ENCODE results near the gene ADAMTS3. TPM values are rescaled to one million over a fixed set of nuclear protein-coding genes. Genes with fewer than 3 reads are reported as not detected.
A peak's percentile ranks its signal among the peaks of the same experiment; 100 is the strongest.

ADAMTS3 gene
- total and polyA plus RNA-seq, 2 experiments from 2014 or later: 1.2 to 3.7 TPM

DNA sequence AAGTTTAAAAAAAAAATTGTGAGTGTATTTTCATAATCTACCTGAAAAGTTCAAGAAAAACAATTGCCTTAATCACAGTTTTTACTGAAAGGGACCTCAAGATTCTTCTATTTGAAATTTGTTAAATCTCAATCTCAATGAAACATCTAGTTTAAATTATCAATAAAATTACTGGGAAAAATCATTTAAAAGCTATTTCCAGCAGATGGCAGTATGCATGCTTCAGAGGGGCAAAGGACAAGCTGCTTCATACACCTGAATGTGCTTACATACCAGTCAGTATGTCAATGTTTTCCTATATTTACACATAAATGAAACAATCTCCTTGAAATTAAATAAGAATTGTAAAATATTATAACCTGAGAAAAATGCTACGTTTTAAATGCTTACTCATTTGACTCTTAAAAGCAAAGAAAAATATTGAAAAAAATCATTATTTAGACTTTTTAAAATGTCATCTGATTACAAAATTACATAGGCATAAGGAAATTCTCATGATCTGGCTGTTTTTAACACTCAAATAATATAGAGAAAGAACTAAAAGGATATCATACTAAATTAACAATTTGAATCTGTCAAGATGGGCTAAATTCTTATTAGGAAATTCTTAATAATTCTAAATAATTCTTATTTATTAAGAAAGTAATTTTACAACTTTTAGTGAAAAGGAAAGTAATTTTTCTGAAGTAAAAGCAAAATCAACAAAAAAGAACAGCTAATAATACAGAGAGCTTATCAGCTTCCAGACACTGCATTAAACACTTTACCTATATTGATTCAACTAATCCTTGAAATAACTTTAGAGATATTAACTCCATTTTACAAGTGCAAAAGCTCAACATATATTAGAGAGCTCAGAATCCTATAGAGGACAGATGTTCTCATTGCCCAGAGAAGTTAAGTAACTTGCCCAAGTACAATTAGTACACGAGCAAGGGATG lies 242.1 kb downstream of the ADAMTS3 start:
- peaks cover 7% of the 10 kb centered on the region; the same call in 1 of the 2 replicates for H3K4me1 ChIP-seq (ENCODE audit: insufficient read depth)
- H3K36me3 ChIP-seq (ENCODE audit: insufficient read depth): no peaks in the 10 kb centered on the region
- no peak overlapping the region for H3K27ac ChIP-seq (ENCODE audit: low read depth)
- H3K79me2 ChIP-seq (replicated peaks; ENCODE audit: insufficient read depth): no peaks in the 10 kb centered on the region
- H2AFZ ChIP-seq: no peak overlapping the region
- ATAC-seq: peak; percentile 37; the same call in 1 of the 3 replicates
- H3K4me2 ChIP-seq: no peak overlapping the region
- H3K9me3 Mint-ChIP-seq: no peaks in the 10 kb centered on the region
- H3K4me3 Mint-ChIP-seq: no peak overlapping the region
- H3K27me3 Mint-ChIP-seq (ENCODE audit: insufficient read depth, low read depth, poor library complexity): no peaks in the 10 kb centered on the region
- H3K9me2 ChIP-seq (ENCODE audit: insufficient read depth): no peaks in the 10 kb centered on the region
- peaks cover 11% of the 10 kb centered on the region; the same call in 2 of the 3 replicates for H3K4me1 Mint-ChIP-seq
- DNase-seq (ENCODE audit: low spot score): peak; percentile 71
- no peak overlapping the region for H3K4me3 ChIP-seq
- H3K27ac Mint-ChIP-seq: peak overlapping the region; percentile 77; the same call in 1 of the 2 replicates
- no peaks in the 10 kb centered on the region for H3K36me3 Mint-ChIP-seq (ENCODE audit: low read depth)
- no peaks in the 10 kb centered on the region for H4K20me1 ChIP-seq (replicated peaks; ENCODE audit: insufficient read depth)
- no peaks in the 10 kb centered on the region for H3F3A ChIP-seq (replicated peaks; ENCODE audit: low read depth)
- no peak for TF ChIP-seq NANOG (IDR thresholded peaks at IDR 0.05; ENCODE audit: borderline replicate concordance)
- TF ChIP-seq, protein P1, sequence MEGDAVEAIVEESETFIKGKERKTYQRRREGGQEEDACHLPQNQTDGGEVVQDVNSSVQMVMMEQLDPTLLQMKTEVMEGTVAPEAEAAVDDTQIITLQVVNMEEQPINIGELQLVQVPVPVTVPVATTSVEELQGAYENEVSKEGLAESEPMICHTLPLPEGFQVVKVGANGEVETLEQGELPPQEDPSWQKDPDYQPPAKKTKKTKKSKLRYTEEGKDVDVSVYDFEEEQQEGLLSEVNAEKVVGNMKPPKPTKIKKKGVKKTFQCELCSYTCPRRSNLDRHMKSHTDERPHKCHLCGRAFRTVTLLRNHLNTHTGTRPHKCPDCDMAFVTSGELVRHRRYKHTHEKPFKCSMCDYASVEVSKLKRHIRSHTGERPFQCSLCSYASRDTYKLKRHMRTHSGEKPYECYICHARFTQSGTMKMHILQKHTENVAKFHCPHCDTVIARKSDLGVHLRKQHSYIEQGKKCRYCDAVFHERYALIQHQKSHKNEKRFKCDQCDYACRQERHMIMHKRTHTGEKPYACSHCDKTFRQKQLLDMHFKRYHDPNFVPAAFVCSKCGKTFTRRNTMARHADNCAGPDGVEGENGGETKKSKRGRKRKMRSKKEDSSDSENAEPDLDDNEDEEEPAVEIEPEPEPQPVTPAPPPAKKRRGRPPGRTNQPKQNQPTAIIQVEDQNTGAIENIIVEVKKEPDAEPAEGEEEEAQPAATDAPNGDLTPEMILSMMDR (conservative IDR thresholded peaks at IDR 0.05; ENCODE audit: low read depth in 2 of 2): peak; percentile 76 to 81
- H3K27me3 ChIP-seq (ENCODE audit: insufficient read depth): no peaks in the 10 kb centered on the region

DNA sequence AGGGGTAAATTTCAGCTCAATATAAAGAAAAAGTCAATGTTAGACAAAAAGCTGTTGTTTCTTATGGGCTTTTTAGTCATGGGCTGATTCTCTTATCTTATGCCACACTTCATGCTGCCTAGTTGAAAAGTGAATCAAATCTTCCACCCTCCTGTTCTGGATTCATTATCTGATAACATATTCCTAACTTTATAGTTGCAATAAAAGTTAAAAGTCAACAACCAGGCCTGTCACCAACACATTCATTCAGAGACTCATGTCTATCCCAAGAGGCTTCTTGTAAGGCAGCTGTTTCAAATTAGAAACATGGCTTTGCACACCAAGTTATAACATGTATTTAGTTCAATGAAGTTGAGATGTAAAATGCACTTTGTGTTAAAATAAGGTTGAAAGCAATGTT lies 243.8 kb downstream of the ADAMTS3 start:
- Histone ChIP-seq H3K4me2 (no peak overlapping the region), H3K36me3 (ENCODE audit: insufficient read depth) (no peaks in the 10 kb centered on the region), H4K20me1 (replicated peaks; ENCODE audit: insufficient read depth) (no peaks in the 10 kb centered on the region), H3K27me3 (ENCODE audit: insufficient read depth) (no peaks in the 10 kb centered on the region), H3K27ac (ENCODE audit: low read depth) (no peak overlapping the region), H3K9me2 (ENCODE audit: insufficient read depth) (no peaks in the 10 kb centered on the region), H3F3A (replicated peaks; ENCODE audit: low read depth) (no peaks in the 10 kb centered on the region), H2AFZ (no peak overlapping the region), H3K4me3 (no peak overlapping the region), H3K79me2 (replicated peaks; ENCODE audit: insufficient read depth) (no peaks in the 10 kb centered on the region), H3K4me1 (ENCODE audit: insufficient read depth) (peaks cover 7% of the 10 kb centered on the region; the same call in 1 of the 2 replicates)
- Mint-ChIP-seq H3K4me1 (peaks cover 11% of the 10 kb centered on the region; the same call in 2 of the 3 replicates), H3K4me3 (no peak overlapping the region), H3K9me3 (no peaks in the 10 kb centered on the region), H3K27me3 (ENCODE audit: insufficient read depth, low read depth, poor library complexity) (no peaks in the 10 kb centered on the region), H3K27ac (no peak overlapping the region), H3K36me3 (ENCODE audit: low read depth) (no peaks in the 10 kb centered on the region)
- TF ChIP-seq, protein P2, sequence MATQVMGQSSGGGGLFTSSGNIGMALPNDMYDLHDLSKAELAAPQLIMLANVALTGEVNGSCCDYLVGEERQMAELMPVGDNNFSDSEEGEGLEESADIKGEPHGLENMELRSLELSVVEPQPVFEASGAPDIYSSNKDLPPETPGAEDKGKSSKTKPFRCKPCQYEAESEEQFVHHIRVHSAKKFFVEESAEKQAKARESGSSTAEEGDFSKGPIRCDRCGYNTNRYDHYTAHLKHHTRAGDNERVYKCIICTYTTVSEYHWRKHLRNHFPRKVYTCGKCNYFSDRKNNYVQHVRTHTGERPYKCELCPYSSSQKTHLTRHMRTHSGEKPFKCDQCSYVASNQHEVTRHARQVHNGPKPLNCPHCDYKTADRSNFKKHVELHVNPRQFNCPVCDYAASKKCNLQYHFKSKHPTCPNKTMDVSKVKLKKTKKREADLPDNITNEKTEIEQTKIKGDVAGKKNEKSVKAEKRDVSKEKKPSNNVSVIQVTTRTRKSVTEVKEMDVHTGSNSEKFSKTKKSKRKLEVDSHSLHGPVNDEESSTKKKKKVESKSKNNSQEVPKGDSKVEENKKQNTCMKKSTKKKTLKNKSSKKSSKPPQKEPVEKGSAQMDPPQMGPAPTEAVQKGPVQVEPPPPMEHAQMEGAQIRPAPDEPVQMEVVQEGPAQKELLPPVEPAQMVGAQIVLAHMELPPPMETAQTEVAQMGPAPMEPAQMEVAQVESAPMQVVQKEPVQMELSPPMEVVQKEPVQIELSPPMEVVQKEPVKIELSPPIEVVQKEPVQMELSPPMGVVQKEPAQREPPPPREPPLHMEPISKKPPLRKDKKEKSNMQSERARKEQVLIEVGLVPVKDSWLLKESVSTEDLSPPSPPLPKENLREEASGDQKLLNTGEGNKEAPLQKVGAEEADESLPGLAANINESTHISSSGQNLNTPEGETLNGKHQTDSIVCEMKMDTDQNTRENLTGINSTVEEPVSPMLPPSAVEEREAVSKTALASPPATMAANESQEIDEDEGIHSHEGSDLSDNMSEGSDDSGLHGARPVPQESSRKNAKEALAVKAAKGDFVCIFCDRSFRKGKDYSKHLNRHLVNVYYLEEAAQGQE (IDR thresholded peaks at IDR 0.05; ENCODE audit: unreplicated experiment): no peak
- ATAC-seq (no peak), DNase-seq (ENCODE audit: low spot score) (no peak)
